Gastroesophageal sphincter (tissue), 3 donors: ENCODE data around the gene EPC1.

ENCODE experiments used
- EP300 ChIP-seq: sonication (generic); formaldehyde crosslinking; IDR thresholded peaks from one replicate; pipeline ENCODE4 v1.6.1; 2017; ENCODE audit warnings: antibody characterized with exemption, mild to moderate bottlenecking
- POLR2A ChIP-seq, 2 donors: fragments of 450-650 bp; IDR thresholded peaks; one replicate each; pipeline ENCODE4 v1.6.1; 2017; ENCODE audit warnings: antibody characterized with exemption in 2 of 2, mild to moderate bottlenecking in 2 of 2, moderate library complexity in 1 of 2
- TF ChIP-seq, protein P1 (sequence below), 4 experiments: fragments of 200-600 bp in 2 of 4; fragments of 450-650 bp in 2 of 4; sonication (generic) in 1 of 4; IDR thresholded peaks; one replicate each; pipeline ENCODE4 v1.5.1; 2017 to 2019; ENCODE audit warnings: antibody characterized with exemption in 4 of 4, mild to moderate bottlenecking in 2 of 4, moderate library complexity in 2 of 4

- TF ChIP-seq, protein P1, sequence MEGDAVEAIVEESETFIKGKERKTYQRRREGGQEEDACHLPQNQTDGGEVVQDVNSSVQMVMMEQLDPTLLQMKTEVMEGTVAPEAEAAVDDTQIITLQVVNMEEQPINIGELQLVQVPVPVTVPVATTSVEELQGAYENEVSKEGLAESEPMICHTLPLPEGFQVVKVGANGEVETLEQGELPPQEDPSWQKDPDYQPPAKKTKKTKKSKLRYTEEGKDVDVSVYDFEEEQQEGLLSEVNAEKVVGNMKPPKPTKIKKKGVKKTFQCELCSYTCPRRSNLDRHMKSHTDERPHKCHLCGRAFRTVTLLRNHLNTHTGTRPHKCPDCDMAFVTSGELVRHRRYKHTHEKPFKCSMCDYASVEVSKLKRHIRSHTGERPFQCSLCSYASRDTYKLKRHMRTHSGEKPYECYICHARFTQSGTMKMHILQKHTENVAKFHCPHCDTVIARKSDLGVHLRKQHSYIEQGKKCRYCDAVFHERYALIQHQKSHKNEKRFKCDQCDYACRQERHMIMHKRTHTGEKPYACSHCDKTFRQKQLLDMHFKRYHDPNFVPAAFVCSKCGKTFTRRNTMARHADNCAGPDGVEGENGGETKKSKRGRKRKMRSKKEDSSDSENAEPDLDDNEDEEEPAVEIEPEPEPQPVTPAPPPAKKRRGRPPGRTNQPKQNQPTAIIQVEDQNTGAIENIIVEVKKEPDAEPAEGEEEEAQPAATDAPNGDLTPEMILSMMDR (IDR thresholded peaks at IDR 0.05): no peak
- no peak for TF ChIP-seq POLR2A (IDR thresholded peaks at IDR 0.05)
- no peak for TF ChIP-seq EP300
Measured at GRCh38 chr10:32266979-32267378, 80.0 kb downstream of the EPC1 start.
